T47D (cell line): ENCODE data around the gene PSMD1.

Experiments used
- DNase-seq, 2 experiments: peaks; one replicate each; pipeline versions ENCODE4 v3.0.0 to v3.0.0-alpha.2; 2011 to 2012; ENCODE audit warnings: low read depth in 1 of 2, low spot score in 1 of 2
- JUND ChIP-seq: IDR thresholded peaks from 2 replicates; pipeline ENCODE4 v1.6.1; 2012; ENCODE audit warnings: low read depth
- in situ Hi-C: cut with HindIII; loops from 2 replicates; pipeline ENCODE4 v1.10.0; 2016; ENCODE audit warnings: low sequenced_read_pairs, low pct_unique_long_range_greater_than_20kb

Gene PSMD1

GRCh38 chr2:231038483-231039293 is 18.0 kb upstream of the PSMD1 start:
- in situ Hi-C loops = no loop called here
- no peak for DNase-seq
- TF ChIP-seq JUND = no peak

GRCh38 chr2:231039294-231039664 is 17.4 kb upstream of the PSMD1 start:
- in situ Hi-C loops = no loop called here
- TF ChIP-seq JUND = no peak
- DNase-seq = no peak

GRCh38 chr2:231039821-231040364 is 16.8 kb upstream of the PSMD1 start:
- TF ChIP-seq JUND = no peak
- in situ Hi-C loops = no loop called here
- peak in 1 of 2 experiments; percentile 73 for DNase-seq

GRCh38 chr2:231041061-231041689 is 15.5 kb upstream of the PSMD1 start:
- no peak for DNase-seq
- in situ Hi-C loops = no loop called here
- TF ChIP-seq JUND = no peak

- in situ Hi-C loops = no loop called here
- no peak for DNase-seq
- TF ChIP-seq JUND = no peak
Observed at GRCh38 chr2:231043796-231044195, 12.9 kb upstream of the PSMD1 start.

GRCh38 chr2:231046916-231047273 is 9.8 kb upstream of the PSMD1 start:
- in situ Hi-C loops = no loop called here
- TF ChIP-seq JUND = no peak
- DNase-seq = no peak

- TF ChIP-seq JUND = no peak
Observed at GRCh38 chr2:231047274-231047922, 9.3 kb upstream of the PSMD1 start.

GRCh38 chr2:231047923-231048915 is 8.4 kb upstream of the PSMD1 start:
- DNase-seq = no peak
- no peak for TF ChIP-seq JUND
- in situ Hi-C loops = no loop called here

More at GRCh38 chr2:231047274-231047922, 9.3 kb upstream of the PSMD1 start:
- DNase-seq = peak in 1 of 2 experiments; percentile 67
- in situ Hi-C loops = no loop called here

GRCh38 chr2:231049286-231050017 is 7.2 kb upstream of the PSMD1 start:
- TF ChIP-seq JUND = no peak
- no peak for DNase-seq
- in situ Hi-C loops = no loop called here

GRCh38 chr2:231050018-231050901 is 6.4 kb upstream of the PSMD1 start:
- no peak for TF ChIP-seq JUND
- in situ Hi-C loops = no loop called here
- DNase-seq = peak in 1 of 2 experiments; percentile 92
